ENCODE data around the gene MRGPRF.

- TF ChIP-seq TAF1 (IDR thresholded peaks at IDR 0.05; ENCODE audit: borderline replicate concordance, insufficient read depth, low read length) (no peak), POLR2AphosphoS5 (IDR thresholded peaks at IDR 0.05; ENCODE audit: low read depth, low read length) (no peak), SIN3A (IDR thresholded peaks at IDR 0.05; ENCODE audit: borderline replicate concordance, insufficient read depth, low read length) (no peak), REST (IDR thresholded peaks at IDR 0.05; ENCODE audit: insufficient read depth in 1 of 2, low read depth in 2 of 2, low read length in 2 of 2) (no peak)
These were observed 29.2 kb downstream of the MRGPRF start for GRCh38 chr11:68983801-68984200.

Data from PFSK-1 (cell line).